Brain microvascular endothelial cell (primary cell): ENCODE results near the gene TRPC4AP.

Source experiments
- DNase-seq: peaks from one replicate; pipeline ENCODE4 v3.0.0-alpha.2; 2020
- H3K27ac ChIP-seq: fragments of 250-450 bp; sonication (Bioruptor Pico); 2 replicates; pipeline ENCODE4 v1.5.1; 2020; ENCODE audit warnings: mild to moderate bottlenecking, moderate library complexity
- H3K27me3 ChIP-seq: fragments of 250-450 bp; sonication (Bioruptor Pico); replicated peaks from 2 replicates; pipeline ENCODE4 v1.5.1; 2020; ENCODE audit warnings: mild to moderate bottlenecking
- H3K36me3 ChIP-seq: fragments of 250-450 bp; sonication (Bioruptor Pico); replicated peaks from 2 replicates; pipeline ENCODE4 v1.5.1; 2020; ENCODE audit warnings: mild to moderate bottlenecking
- H3K4me3 ChIP-seq: 2 replicates; pipeline ENCODE4 v1.5.1; 2011; ENCODE audit warnings: low read depth, mild to moderate bottlenecking, control low read depth, low read length, moderate library complexity
- CTCF ChIP-seq: IDR thresholded peaks from 2 replicates; pipeline ENCODE4 v1.5.1; 2011; ENCODE audit warnings: low read depth, mild to moderate bottlenecking, moderate library complexity, low read length, control low read depth, inconsistent platforms; ENCODE audit errors: missing control alignments
- in situ Hi-C: cut with HindIII; loops from 2 replicates; pipeline ENCODE4 v1.10.0; 2017; ENCODE audit warnings: low sequenced_read_pairs, low pct_ligation_motif_present

TRPC4AP gene

GRCh38 chr20:35111141-35111888 is 18.7 kb upstream of the TRPC4AP start:
- no peaks in the 10 kb centered on the region for H3K27me3 ChIP-seq
- H3K27ac ChIP-seq, result peak overlapping the region; percentile 77
- no peak for TF ChIP-seq CTCF
- no peak overlapping the region for H3K4me3 ChIP-seq
- peak; percentile 84 for DNase-seq
- H3K36me3 ChIP-seq, result peaks cover 3% of the 10 kb centered on the region
- in situ Hi-C loops, result no loop called here

- in situ Hi-C loops, result no loop called here
- Histone ChIP-seq H3K36me3 (no peaks in the 10 kb centered on the region), H3K4me3 (no peak overlapping the region), H3K27ac (no peak overlapping the region), H3K27me3 (no peaks in the 10 kb centered on the region)
- TF ChIP-seq CTCF, result no peak
- no peak for DNase-seq
Observed at GRCh38 chr20:35108921-35109320, 16.3 kb upstream of the TRPC4AP start.

GRCh38 chr20:35106827-35107380 is 14.3 kb upstream of the TRPC4AP start:
- Histone ChIP-seq H3K27me3 (no peaks in the 10 kb centered on the region), H3K36me3 (no peaks in the 10 kb centered on the region), H3K4me3 (no peak overlapping the region), H3K27ac (no peak overlapping the region)
- no peak for TF ChIP-seq CTCF
- in situ Hi-C loops, result no loop called here
- no peak for DNase-seq

- Histone ChIP-seq H3K27ac (no peak overlapping the region), H3K36me3 (no peaks in the 10 kb centered on the region), H3K27me3 (no peaks in the 10 kb centered on the region), H3K4me3 (no peak overlapping the region)
- TF ChIP-seq CTCF, result no peak
- no peak for DNase-seq
- in situ Hi-C loops, result no loop called here
Observed at GRCh38 chr20:35104685-35105295, 12.2 kb upstream of the TRPC4AP start.

- H3K27ac ChIP-seq, result no peak overlapping the region
- TF ChIP-seq CTCF, result no peak
- DNase-seq, result no peak
- H3K4me3 ChIP-seq, result no peak overlapping the region
- in situ Hi-C loops, result no loop called here
- no peaks in the 10 kb centered on the region for H3K27me3 ChIP-seq
- H3K36me3 ChIP-seq, result no peaks in the 10 kb centered on the region
Observed at GRCh38 chr20:35101620-35102019, 9.0 kb upstream of the TRPC4AP start.
